ENCODE results near the gene PCBP3. TPM values are rescaled to one million over a fixed set of nuclear protein-coding genes. Genes with fewer than 3 reads are reported as not detected.

PCBP3 gene
- total and polyA plus RNA-seq, 10 of the 15 experiments (the other 5 are each of a cell fraction or from before 2014, with no cell fraction given) = 0.09 to 1.3 (median 0.46) TPM; not detected in 3

DNA sequence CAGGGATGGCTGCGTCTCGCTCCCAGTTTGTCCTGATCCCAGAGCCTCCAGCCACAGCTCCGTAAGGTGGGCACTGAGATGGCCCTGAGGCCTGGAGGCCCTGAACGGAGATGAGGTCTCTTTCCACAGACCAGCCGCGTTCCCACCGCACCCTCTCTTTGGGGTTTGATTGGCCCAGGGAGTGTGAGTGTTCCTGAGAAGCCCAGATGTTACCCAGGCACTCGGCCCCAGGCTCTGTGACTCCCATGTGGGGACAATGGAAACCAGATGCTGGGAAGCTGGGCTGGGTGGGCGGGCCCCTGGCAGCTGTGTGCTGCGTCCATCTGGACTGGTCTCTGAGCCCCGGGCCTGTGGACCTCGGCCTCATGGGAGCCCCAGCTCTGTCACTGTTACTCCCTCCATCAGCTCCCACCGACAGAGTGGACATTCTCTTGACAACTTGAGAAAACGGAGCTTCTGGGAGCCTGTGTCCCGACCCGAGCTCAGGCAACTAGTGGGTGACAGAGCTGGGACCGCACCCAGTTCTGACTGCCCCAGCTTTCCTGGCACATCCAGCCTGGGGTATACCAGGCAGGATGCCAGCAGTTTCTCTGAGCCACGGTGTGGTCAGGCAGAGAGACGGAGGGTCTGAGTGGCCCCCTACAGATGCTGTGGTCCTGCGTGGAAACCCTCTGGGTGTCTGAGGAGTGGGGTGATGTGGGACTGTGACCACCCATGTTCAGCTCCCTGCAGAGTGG lies 328.3 kb downstream of the PCBP3 start:
- Histone ChIP-seq H3K9ac (ENCODE audit: control insufficient read depth, insufficient read depth, low read length) (no peak overlapping the region), H3K4me1 (ENCODE audit: control insufficient read depth, insufficient read depth, low read length) (peaks cover 8% of the 10 kb centered on the region), H3K27me3 (replicated peaks in 1 of 2; ENCODE audit: control insufficient read depth in 2 of 2, insufficient read depth in 2 of 2, low read length in 1 of 2) (peaks cover 5 to 7% of the 10 kb centered on the region in 2 experiments; a peak in 3 of 4 replicates), H3K36me3 (ENCODE audit: control insufficient read depth in 2 of 2, insufficient read depth in 2 of 2, low read length in 1 of 2) (no peaks in the 10 kb centered on the region), H4K20me1 (ENCODE audit: control insufficient read depth, insufficient read depth) (no peaks in the 10 kb centered on the region), H3K4me3 (no peak overlapping the region), H3K9me3 (replicated peaks; ENCODE audit: control insufficient read depth, insufficient read depth, low read length) (no peaks in the 10 kb centered on the region), H2AFZ (ENCODE audit: control insufficient read depth, low read depth, low read length) (no peak overlapping the region), H3K4me2 (ENCODE audit: control insufficient read depth, insufficient read depth) (no peak overlapping the region), H3K79me2 (ENCODE audit: control insufficient read depth, insufficient read depth, low read length) (no peaks in the 10 kb centered on the region), H3K27ac (ENCODE audit: control insufficient read depth, insufficient read depth) (no peak overlapping the region)
- intact Hi-C loops (cut with micrococcal nuclease; ENCODE audit: unreplicated experiment) (loop anchor here (5.0 kb wide), 1 partner anchor 171 kb away; no protein-coding TSS in a partner anchor), in situ Hi-C loops (cut with MboI) (no loop called here)
- ChIA-PET POLR2A (interaction anchor here (2.3 kb wide), 1 partner anchor 172 kb away, joined by 5 read pairs; no protein-coding TSS in a partner anchor), CTCF (interaction anchor here (1.0 to 3.4 kb wide), 2 partner anchors 9 to 172 kb away, joined by 3 to 19 read pairs; no protein-coding TSS in a partner anchor), RAD21 (ENCODE audit: unreplicated experiment) (interaction anchor here (0.7 kb wide), 2 partner anchors 8 to 170 kb away, joined by 3 read pairs; no protein-coding TSS in a partner anchor), SMC1A (ENCODE audit: uncharacterized antibody, unreplicated experiment) (no interaction called here)
- DNase-seq (ENCODE audit: low read depth, low spot score) (no peak), FAIRE-seq (no peak), ATAC-seq (no peak)
- no TSS peak for BruUV-seq (replicated peaks)
- WGBS (ENCODE audit: insufficient coverage, insufficient replicate concordance, low lambda C conversion rate, missing lambda C conversion rate) = 61% methylated on average over 18 of the region's 20 CpGs
- TF ChIP-seq HSF1 (IDR thresholded peaks at IDR 0.05; ENCODE audit: low read depth, low read length) = no peak
- TF ChIP-seq PAX8 (IDR thresholded peaks at IDR 0.05) = no peak
- TF ChIP-seq JUND (IDR thresholded peaks at IDR 0.05; ENCODE audit: low read depth, low read length) = no peak
- no peak for TF ChIP-seq EP300 (IDR thresholded peaks at IDR 0.05; ENCODE audit: borderline replicate concordance in 1 of 2, control insufficient read depth in 1 of 2, low read depth in 2 of 2, low read length in 2 of 2)
- TF ChIP-seq RAD21 (IDR thresholded peaks at IDR 0.05; ENCODE audit: insufficient read depth, low read depth, low read length) = no peak
- no peak for TF ChIP-seq ZZZ3 (IDR thresholded peaks at IDR 0.05; ENCODE audit: control insufficient read depth, insufficient read length, low read depth)
- no peak for TF ChIP-seq ZBTB4 (CRISPR knock-in tag; IDR thresholded peaks at IDR 0.05)
- no peak for TF ChIP-seq IRF5 (IDR thresholded peaks at IDR 0.05; ENCODE audit: borderline replicate concordance)
- TF ChIP-seq, protein P1, sequence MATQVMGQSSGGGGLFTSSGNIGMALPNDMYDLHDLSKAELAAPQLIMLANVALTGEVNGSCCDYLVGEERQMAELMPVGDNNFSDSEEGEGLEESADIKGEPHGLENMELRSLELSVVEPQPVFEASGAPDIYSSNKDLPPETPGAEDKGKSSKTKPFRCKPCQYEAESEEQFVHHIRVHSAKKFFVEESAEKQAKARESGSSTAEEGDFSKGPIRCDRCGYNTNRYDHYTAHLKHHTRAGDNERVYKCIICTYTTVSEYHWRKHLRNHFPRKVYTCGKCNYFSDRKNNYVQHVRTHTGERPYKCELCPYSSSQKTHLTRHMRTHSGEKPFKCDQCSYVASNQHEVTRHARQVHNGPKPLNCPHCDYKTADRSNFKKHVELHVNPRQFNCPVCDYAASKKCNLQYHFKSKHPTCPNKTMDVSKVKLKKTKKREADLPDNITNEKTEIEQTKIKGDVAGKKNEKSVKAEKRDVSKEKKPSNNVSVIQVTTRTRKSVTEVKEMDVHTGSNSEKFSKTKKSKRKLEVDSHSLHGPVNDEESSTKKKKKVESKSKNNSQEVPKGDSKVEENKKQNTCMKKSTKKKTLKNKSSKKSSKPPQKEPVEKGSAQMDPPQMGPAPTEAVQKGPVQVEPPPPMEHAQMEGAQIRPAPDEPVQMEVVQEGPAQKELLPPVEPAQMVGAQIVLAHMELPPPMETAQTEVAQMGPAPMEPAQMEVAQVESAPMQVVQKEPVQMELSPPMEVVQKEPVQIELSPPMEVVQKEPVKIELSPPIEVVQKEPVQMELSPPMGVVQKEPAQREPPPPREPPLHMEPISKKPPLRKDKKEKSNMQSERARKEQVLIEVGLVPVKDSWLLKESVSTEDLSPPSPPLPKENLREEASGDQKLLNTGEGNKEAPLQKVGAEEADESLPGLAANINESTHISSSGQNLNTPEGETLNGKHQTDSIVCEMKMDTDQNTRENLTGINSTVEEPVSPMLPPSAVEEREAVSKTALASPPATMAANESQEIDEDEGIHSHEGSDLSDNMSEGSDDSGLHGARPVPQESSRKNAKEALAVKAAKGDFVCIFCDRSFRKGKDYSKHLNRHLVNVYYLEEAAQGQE (IDR thresholded peaks at IDR 0.05; ENCODE audit: low read depth, low read length) = no peak
- TF ChIP-seq IRF4 (IDR thresholded peaks at IDR 0.05; ENCODE audit: low read depth, low read length) = no peak
- no peak for TF ChIP-seq JUNB (IDR thresholded peaks at IDR 0.05)
- TF ChIP-seq TCF12 (IDR thresholded peaks at IDR 0.05; ENCODE audit: low read depth, low read length) = no peak
- TF ChIP-seq POU2F2 (IDR thresholded peaks at IDR 0.05; ENCODE audit: borderline replicate concordance, low read depth, low read length) = no peak

Data from GM12878 (cell line).